ENCODE data around the gene ID1. TPM values are rescaled to one million over a fixed set of nuclear protein-coding genes. Genes with fewer than 3 reads are reported as not detected.

ID1 gene

GRCh38 chr20:31652917-31653396 lies 47.9 kb downstream of the ID1 start:
- Histone ChIP-seq H2AFZ (ENCODE audit: low read length) (no peak overlapping the region), H4K8ac (ENCODE audit: low read depth, low read length) (no peak overlapping the region), H3K79me1 (ENCODE audit: low read depth, low read length) (no peaks in the 10 kb centered on the region), H2BK120ac (ENCODE audit: low read depth, low read length) (no peak overlapping the region), H3K36me3 (replicated peaks in 1 of 2; ENCODE audit: control insufficient read depth in 2 of 2, insufficient read depth in 2 of 2, low read length in 2 of 2) (no peaks in the 10 kb centered on the region), H3K4ac (ENCODE audit: low read length) (no peak overlapping the region), H2AK5ac (ENCODE audit: low read depth, low read length) (no peak overlapping the region), H2BK12ac (ENCODE audit: low read length) (no peak overlapping the region), H3K18ac (ENCODE audit: low read length) (no peak overlapping the region), H3K27ac (replicated peaks; ENCODE audit: low read length) (no peak overlapping the region), H3K4me3 (ENCODE audit: low read length in 2 of 2) (no peak overlapping the region), H3K27me3 (ENCODE audit: control insufficient read depth in 3 of 3, insufficient read depth in 3 of 3, low read depth in 1 of 3, low read length in 3 of 3) (peaks cover 0 to 3% (median 0%) of the 10 kb centered on the region in 3 experiments), H3K4me1 (ENCODE audit: control insufficient read depth in 2 of 2, insufficient read depth in 1 of 2, low read depth in 1 of 2, low read length in 2 of 2) (no peaks in the 10 kb centered on the region), H3K23ac (ENCODE audit: low read depth, low read length, poor library complexity) (no peak overlapping the region), H3K14ac (ENCODE audit: low read length) (no peak overlapping the region), H2BK5ac (ENCODE audit: low read length) (no peak overlapping the region), H3K4me2 (ENCODE audit: insufficient read depth, low read length, poor library complexity, severe bottlenecking) (no peak overlapping the region), H2BK15ac (ENCODE audit: low read length) (no peak overlapping the region), H3K9me3 (replicated peaks in 1 of 2; ENCODE audit: control insufficient read depth in 2 of 2, insufficient read depth in 1 of 2, low read depth in 1 of 2, low read length in 2 of 2) (no peaks in the 10 kb centered on the region), H3K9ac (ENCODE audit: low read depth, low read length, poor library complexity) (no peak overlapping the region), H4K91ac (ENCODE audit: low read depth, low read length, poor library complexity) (no peak overlapping the region)
- WGBS, 2 donors (ENCODE audit: extremely low coverage in 2 of 2, insufficient read length in 2 of 2, insufficient replicate concordance in 1 of 2), result no CpG with 5 or more reads among the region's 5 CpGs
- DNase-seq (ENCODE audit: low spot score), result no peak

GRCh38 chr20:31653561-31653960 lies 48.5 kb downstream of the ID1 start:
- no peak overlapping the region for H2AK5ac ChIP-seq (ENCODE audit: low read depth, low read length)
- no peak for DNase-seq (ENCODE audit: low spot score)
- no peaks in the 10 kb centered on the region for H3K4me1 ChIP-seq (ENCODE audit: control insufficient read depth in 2 of 2, insufficient read depth in 1 of 2, low read depth in 1 of 2, low read length in 2 of 2)
- H3K27me3 ChIP-seq (ENCODE audit: control insufficient read depth in 3 of 3, insufficient read depth in 3 of 3, low read depth in 1 of 3, low read length in 3 of 3), result peaks cover 0 to 3% (median 0%) of the 10 kb centered on the region in 3 experiments
- no peak overlapping the region for H3K4me3 ChIP-seq (ENCODE audit: low read length in 2 of 2)
- H3K27ac ChIP-seq (replicated peaks; ENCODE audit: low read length), result no peak overlapping the region
- no peak overlapping the region for H3K9ac ChIP-seq (ENCODE audit: low read depth, low read length, poor library complexity)
- H3K4me2 ChIP-seq (ENCODE audit: insufficient read depth, low read length, poor library complexity, severe bottlenecking), result no peak overlapping the region
- H2BK5ac ChIP-seq (ENCODE audit: low read length), result no peak overlapping the region
- no peak overlapping the region for H4K8ac ChIP-seq (ENCODE audit: low read depth, low read length)
- H2AFZ ChIP-seq (ENCODE audit: low read length), result no peak overlapping the region
- no peaks in the 10 kb centered on the region for H3K36me3 ChIP-seq (replicated peaks in 1 of 2; ENCODE audit: control insufficient read depth in 2 of 2, insufficient read depth in 2 of 2, low read length in 2 of 2)
- H3K4ac ChIP-seq (ENCODE audit: low read length), result no peak overlapping the region
- H3K14ac ChIP-seq (ENCODE audit: low read length), result no peak overlapping the region
- no peak overlapping the region for H2BK120ac ChIP-seq (ENCODE audit: low read depth, low read length)
- no peak overlapping the region for H4K91ac ChIP-seq (ENCODE audit: low read depth, low read length, poor library complexity)
- no peak overlapping the region for H2BK12ac ChIP-seq (ENCODE audit: low read length)
- WGBS, 2 donors (ENCODE audit: extremely low coverage in 2 of 2, insufficient read length in 2 of 2, insufficient replicate concordance in 1 of 2), result no CpG with 5 or more reads among the region's 5 CpGs
- H3K79me1 ChIP-seq (ENCODE audit: low read depth, low read length), result no peaks in the 10 kb centered on the region
- no peaks in the 10 kb centered on the region for H3K9me3 ChIP-seq (replicated peaks in 1 of 2; ENCODE audit: control insufficient read depth in 2 of 2, insufficient read depth in 1 of 2, low read depth in 1 of 2, low read length in 2 of 2)
- H2BK15ac ChIP-seq (ENCODE audit: low read length), result no peak overlapping the region
- no peak overlapping the region for H3K18ac ChIP-seq (ENCODE audit: low read length)
- H3K23ac ChIP-seq (ENCODE audit: low read depth, low read length, poor library complexity), result no peak overlapping the region

- H4K8ac ChIP-seq (ENCODE audit: low read depth, low read length), result no peak overlapping the region
- H3K4me3 ChIP-seq (ENCODE audit: low read length in 2 of 2), result no peak overlapping the region
- no peaks in the 10 kb centered on the region for H3K9me3 ChIP-seq (replicated peaks in 1 of 2; ENCODE audit: control insufficient read depth in 2 of 2, insufficient read depth in 1 of 2, low read depth in 1 of 2, low read length in 2 of 2)
- no peak overlapping the region for H2BK15ac ChIP-seq (ENCODE audit: low read length)
- no peak overlapping the region for H3K4ac ChIP-seq (ENCODE audit: low read length)
- H3K14ac ChIP-seq (ENCODE audit: low read length), result no peak overlapping the region
- H2AK5ac ChIP-seq (ENCODE audit: low read depth, low read length), result no peak overlapping the region
- no peak overlapping the region for H3K23ac ChIP-seq (ENCODE audit: low read depth, low read length, poor library complexity)
- H2BK5ac ChIP-seq (ENCODE audit: low read length), result no peak overlapping the region
- H3K9ac ChIP-seq (ENCODE audit: low read depth, low read length, poor library complexity), result no peak overlapping the region
- no peaks in the 10 kb centered on the region for H3K36me3 ChIP-seq (replicated peaks in 1 of 2; ENCODE audit: control insufficient read depth in 2 of 2, insufficient read depth in 2 of 2, low read length in 2 of 2)
- H3K27ac ChIP-seq (replicated peaks; ENCODE audit: low read length), result no peak overlapping the region
- H3K4me2 ChIP-seq (ENCODE audit: insufficient read depth, low read length, poor library complexity, severe bottlenecking), result no peak overlapping the region
- H2BK120ac ChIP-seq (ENCODE audit: low read depth, low read length), result no peak overlapping the region
- no peak overlapping the region for H2AFZ ChIP-seq (ENCODE audit: low read length)
- no CpG with 5 or more reads among the region's 5 CpGs for WGBS, 2 donors (ENCODE audit: extremely low coverage in 2 of 2, insufficient read length in 2 of 2, insufficient replicate concordance in 1 of 2)
- H3K4me1 ChIP-seq (ENCODE audit: control insufficient read depth in 2 of 2, insufficient read depth in 1 of 2, low read depth in 1 of 2, low read length in 2 of 2), result no peaks in the 10 kb centered on the region
- H2BK12ac ChIP-seq (ENCODE audit: low read length), result no peak overlapping the region
- no peak for DNase-seq (ENCODE audit: low spot score)
- no peak overlapping the region for H4K91ac ChIP-seq (ENCODE audit: low read depth, low read length, poor library complexity)
- H3K27me3 ChIP-seq (ENCODE audit: control insufficient read depth in 3 of 3, insufficient read depth in 3 of 3, low read depth in 1 of 3, low read length in 3 of 3), result peaks cover 0 to 3% (median 0%) of the 10 kb centered on the region in 3 experiments
- no peaks in the 10 kb centered on the region for H3K79me1 ChIP-seq (ENCODE audit: low read depth, low read length)
- H3K18ac ChIP-seq (ENCODE audit: low read length), result no peak overlapping the region
Measured at GRCh38 chr20:31654534-31654933, 49.4 kb downstream of the ID1 start.

Small RNA genes lying within 50 kb of the gene (small RNA-seq; reads per million reads assigned to genes)
- gene MIR3193 (ENCODE audit: insufficient read depth), result not detected

Measured in neuronal stem cell (in vitro differentiated cells).